HG02798 (cell line): ENCODE data around the gene C4orf36.
"Not testable (repeated sequence)": the region's sequence is repeated elsewhere in the genome, so short reads cannot be mapped to it uniquely, and the experiment has no call there.

Source experiments
- ATAC-seq: cut with Tn5 transposase; IDR thresholded peaks from one replicate; pipeline ENCODE4 v1.9.1; 2021; ENCODE audit warnings: mild to moderate bottlenecking; ENCODE audit not compliant: unreplicated experiment, poor library complexity

The C4orf36 gene

DNA sequence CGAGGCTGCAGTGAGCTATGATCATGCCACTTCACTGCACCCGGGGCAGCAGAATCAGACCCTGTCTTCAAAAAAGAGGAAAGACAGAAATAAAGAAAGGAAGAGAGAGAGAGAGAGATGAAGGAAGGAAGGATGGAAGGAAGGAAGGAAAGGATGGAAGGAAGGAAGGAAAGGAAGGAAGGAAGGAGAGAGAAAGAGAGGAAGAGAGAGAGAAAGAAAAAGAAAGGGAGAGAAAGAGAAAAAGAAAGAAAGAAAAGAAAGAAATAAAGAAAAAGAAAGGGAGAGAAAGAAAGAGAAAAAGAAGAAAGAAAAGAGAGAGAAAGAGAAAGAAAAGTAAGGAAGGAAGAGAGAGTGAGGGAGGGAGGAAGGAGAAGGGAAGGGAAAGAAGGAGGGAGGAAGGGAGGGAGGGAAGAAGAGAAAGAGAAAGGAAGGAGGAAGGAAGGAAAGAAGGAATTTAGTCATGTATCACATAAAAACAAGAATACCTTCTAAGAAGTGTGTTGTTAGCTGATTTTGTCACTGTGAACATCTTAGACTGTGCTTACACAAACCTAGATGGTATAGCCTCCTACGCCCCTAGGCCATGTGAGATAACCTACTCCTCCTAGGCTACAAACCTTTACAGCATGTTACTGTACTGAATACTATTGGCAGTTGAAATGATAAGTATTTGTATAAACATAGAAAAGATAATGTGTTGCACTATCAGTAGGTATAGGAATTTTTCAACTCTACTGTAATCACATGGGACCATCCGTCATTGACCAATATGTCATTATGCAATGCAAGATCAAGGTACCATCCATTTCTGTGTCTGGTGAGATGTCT lies 25.2 kb upstream of the C4orf36 start:
- no peak for ATAC-seq

GRCh38 chr4:86916392-86916791 lies 24.2 kb upstream of the C4orf36 start:
- ATAC-seq = no peak

DNA sequence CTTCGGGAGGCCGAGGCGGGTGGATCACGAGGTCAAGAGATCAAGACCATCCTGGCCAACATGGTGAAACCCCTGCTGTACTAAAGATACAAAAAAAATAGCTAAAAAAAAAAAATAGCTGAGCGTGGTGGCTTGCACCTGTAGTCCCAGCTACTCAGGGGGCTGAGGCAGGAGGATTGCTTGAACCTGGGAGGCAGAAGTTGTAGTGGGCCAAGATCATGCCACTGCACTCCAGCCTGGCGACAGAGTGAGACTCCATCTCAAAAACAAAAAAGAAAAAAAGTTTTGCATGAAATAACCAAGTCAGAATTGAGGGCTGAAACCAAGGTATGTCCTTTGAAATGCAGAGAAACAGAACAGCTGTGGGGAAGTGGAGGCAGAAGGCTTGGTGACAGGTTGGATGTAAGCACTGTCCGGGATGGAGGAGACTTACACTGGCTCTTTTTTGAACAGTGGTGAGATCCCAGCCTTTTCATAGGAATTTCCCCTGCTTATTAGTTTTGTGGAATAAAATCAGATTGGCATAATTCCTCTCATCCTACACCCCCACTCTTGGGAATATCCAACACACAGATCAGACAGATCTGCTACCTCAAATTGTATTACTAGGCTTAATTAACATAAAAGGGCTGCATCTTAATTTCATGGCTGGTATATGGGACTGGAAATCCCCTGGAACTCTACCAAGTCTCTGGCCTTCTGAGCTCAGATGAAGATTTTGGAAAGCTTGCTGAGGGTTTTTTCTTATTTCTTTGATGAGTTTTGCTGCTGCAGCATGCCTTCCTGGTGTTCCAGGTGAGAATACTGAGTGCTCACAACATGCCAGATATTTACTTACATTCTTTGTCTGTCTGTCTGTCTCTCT lies 18.8 kb upstream of the C4orf36 start:
- ATAC-seq = peak; percentile 47

GRCh38 chr4:86910369-86910768 lies 18.1 kb upstream of the C4orf36 start:
- no peak for ATAC-seq

DNA sequence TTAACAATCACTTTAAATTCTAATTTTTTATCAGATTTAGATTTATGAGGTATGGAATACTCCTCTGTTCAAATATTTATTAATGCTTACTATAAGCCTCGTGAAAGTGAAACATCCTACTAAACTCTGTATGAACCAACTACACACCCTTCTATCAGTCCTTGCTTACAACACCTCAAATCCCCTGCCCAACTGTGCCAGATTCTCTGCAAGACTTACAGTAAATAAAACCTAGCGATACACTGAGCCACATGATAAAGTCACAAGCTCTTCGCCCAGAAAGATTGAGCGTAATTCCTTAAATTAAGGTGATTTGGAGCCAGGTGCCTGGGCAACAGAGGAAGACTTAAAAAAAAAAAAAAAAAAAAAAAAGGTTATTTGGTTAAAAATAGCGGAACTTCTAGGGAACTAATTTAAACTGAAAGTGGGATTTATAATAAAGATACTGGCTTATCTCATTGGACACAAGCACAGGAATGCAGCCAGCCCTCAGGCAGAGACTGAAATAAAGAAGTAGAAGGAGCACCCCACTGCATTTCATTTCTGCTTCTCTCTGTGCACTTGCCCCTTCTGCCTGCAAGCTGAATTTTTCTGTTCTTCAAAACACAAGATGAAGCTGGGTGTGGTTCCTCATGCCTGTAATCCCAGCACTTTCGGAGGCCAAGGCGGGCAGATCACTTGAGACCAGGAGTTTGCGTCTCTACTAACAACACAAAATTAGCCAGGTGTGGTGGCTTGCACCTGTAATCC lies 17.5 kb upstream of the C4orf36 start:
- no peak for ATAC-seq

GRCh38 chr4:86908251-86908657 lies 16.0 kb upstream of the C4orf36 start:
- ATAC-seq = no peak

DNA sequence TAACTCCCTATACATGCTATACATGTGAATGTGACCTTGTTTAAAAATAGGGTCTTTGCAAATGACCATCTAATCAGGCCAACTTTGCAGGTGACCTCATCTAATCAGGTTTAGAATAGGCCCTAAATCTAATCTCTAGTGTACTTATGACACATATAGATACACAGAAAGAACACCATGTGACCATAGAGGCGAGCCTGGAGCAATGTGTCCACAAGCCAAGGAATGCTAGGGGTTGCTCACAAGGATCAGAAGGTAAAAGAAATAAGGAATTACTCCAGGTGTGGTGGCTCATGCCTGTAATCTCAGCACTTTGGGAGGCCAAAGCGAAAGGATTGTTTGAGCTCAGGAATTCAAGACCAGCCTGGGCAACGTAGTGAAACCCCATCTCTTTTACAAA lies 9.6 kb upstream of the C4orf36 start:
- no peak for ATAC-seq

- no peak for ATAC-seq
Observed at GRCh38 chr4:86898562-86898961, 6.3 kb upstream of the C4orf36 start.

DNA sequence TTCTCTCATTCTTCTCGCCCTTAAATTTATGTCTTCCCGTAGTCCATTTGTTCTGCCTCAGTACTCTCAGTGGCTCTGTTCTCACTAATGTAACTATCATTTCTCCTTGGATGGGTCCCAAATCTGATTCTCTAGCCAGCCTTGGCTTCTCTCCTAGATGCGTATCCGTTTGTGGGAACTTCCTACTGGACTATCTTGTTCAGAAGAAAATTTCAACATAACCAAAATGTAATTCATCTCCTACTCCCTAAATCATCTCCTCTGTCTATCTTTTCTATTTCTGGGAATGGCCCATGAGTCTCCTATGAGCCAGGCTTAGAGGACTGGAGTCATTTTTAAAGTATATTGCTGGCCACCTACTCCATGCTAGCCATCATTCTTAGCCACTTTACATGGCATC lies 4.4 kb upstream of the C4orf36 start:
- ATAC-seq = no peak

GRCh38 chr4:86895692-86896488 lies 3.7 kb upstream of the C4orf36 start:
- ATAC-seq = peak; percentile 58

DNA sequence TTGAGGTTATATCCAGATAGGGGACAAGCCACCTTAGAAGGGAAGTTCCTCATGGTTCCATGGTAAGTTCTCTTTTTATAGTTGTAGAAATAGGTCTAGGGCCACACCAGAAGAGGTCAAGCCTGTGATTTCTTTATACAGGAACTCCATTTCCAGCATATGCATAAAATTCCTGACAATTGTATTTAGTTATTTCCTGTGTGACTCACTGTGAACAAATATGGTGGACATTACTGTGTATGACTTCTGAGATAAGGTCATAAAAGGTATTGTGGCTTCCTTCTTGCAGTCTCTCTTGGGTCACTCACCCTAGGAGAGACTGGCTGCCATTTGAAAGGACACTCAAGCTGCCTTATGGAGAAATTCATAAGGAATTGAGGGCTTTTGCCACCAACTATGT lies 2.2 kb upstream of the C4orf36 start:
- no peak for ATAC-seq

- no peak for ATAC-seq
Observed at GRCh38 chr4:86893136-86893535, 914 bp upstream of the C4orf36 start.

DNA sequence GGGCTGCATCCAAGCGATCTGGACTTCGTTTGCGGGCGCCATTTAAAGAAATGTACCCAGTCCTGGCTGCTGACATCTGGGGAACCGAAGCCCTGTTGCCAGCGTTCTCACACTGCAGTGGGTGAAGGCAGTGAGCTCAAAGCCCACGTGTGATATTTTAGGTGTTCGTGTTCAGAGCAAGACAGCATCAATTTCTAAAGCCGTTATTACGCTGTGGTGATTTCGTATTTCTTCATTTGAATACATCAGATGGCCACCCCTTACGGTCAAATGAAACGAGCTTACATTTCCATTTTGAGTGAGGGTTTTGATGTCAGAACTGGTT lies 376 bp upstream of the C4orf36 start:
- ATAC-seq = no peak

- no peak for ATAC-seq
Observed at GRCh38 chr4:86890790-86891189, 1.4 kb downstream of the C4orf36 start.

DNA sequence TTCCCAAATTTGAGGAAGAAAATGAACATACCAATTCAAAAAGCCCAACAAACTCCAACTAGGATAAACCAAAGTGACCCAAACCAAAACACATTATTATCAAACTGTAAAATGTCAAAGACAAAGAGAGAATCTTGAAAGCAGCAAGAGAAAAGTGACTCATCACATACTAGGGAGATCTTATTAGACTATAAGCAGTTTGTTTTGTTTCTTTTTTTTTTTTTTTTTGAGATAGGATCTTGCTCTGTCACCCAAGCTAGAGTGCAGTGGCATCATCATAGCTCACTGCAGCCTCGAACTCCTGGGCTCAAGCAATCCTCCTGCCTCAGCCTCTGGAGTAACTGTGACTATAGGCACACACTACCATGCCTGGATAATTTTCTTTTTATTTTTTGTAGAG lies 12.6 kb downstream of the C4orf36 start:
- ATAC-seq = no peak

DNA sequence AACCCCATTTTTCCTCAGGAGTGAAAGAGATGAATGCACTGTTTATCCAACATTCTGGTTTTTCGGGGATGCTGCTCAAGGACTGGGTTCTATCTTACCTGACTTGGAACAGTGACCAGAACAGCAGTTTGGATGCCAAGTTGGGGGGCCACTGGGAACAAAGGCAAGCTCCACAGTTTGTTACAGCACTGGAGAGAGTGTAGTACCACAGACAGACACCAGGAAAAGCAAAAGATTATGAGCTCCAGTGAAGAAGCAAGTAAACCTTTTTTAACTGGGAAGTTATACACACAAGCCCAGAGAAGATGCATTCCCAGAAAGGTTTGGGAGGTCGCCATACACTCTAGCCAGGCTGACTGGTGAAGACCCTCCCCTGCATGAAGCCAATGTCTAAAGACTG lies 13.6 kb downstream of the C4orf36 start:
- no peak for ATAC-seq

DNA sequence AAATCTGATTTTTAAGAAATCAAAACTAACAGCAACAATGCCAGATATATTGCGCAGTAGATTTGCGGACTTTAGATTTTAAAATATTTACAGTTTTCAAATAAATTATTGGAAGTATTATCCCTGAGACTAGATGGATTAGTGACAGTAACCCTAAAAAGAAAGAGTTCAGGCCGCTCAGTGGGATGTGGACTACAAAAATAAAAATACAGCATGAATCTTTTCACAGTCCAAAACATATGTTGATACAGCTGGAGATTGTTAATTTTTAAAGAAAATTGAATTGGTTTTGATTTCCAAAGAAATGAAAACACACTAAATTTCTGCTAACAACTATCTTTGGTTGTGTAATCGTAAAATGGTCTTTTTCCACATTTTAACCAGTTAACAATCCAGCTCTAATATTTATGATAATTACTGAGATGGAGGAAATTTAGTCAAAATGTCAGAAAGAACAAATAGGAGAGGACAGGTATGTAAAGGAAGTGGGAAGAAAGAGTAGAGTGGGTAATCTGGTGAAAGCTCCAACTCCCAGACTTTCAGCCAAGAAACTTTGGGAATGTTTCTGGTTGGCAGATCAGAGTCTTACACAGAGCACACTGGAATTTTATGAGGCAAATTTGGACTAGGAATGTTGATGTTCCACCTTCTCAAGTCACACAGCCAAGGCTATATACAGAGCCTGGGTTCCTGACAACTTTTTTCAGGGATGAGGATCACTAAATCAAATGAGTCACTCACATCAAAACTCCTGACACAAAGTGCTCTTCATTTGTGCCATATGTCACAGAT lies 15.1 kb downstream of the C4orf36 start:
- no peak for ATAC-seq

- ATAC-seq = not testable (repeated sequence)
Observed at GRCh38 chr4:86875436-86875835, 16.8 kb downstream of the C4orf36 start.

GRCh38 chr4:86872135-86872534 lies 20.1 kb downstream of the C4orf36 start:
- no peak for ATAC-seq
